Chondrocyte (in vitro differentiated cells): ENCODE data around the gene BAIAP2L2. TPM values are rescaled to one million over a fixed set of nuclear protein-coding genes. Genes with fewer than 3 reads are reported as not detected.

Source experiments
- DNase-seq: peaks from one replicate; pipeline ENCODE4 v3.0.0; 2021; ENCODE audit warnings: mixed read lengths, low spot score
- H3K27ac Mint-ChIP-seq: one replicate; pipeline ENCODE4 v1.8.0; 2021; ENCODE audit warnings: mild to moderate bottlenecking, moderate library complexity, mixed read lengths; ENCODE audit not compliant: unreplicated experiment
- H3K27me3 Mint-ChIP-seq: 2 replicates; pipeline ENCODE4 v1.8.0; 2021; ENCODE audit warnings: low read depth, mixed read lengths
- H3K36me3 Mint-ChIP-seq: 2 replicates; pipeline ENCODE4 v1.8.0; 2021; ENCODE audit warnings: low read depth, mixed read lengths
- H3K4me1 Mint-ChIP-seq: 2 replicates; pipeline ENCODE4 v1.8.0; 2021; ENCODE audit warnings: low read depth, mild to moderate bottlenecking, mixed read lengths
- H3K4me3 Mint-ChIP-seq: one replicate; pipeline ENCODE4 v1.8.0; 2021; ENCODE audit warnings: mild to moderate bottlenecking, moderate library complexity, mixed read lengths; ENCODE audit not compliant: unreplicated experiment
- H3K9me3 Mint-ChIP-seq: 2 replicates; pipeline ENCODE4 v1.8.0; 2021; ENCODE audit warnings: low read depth, mixed read lengths
- CTCF ChIP-seq: fragments of 200-600 bp; sonication (generic); IDR thresholded peaks from 2 replicates; pipeline ENCODE4 v1.5.0; 2021; ENCODE audit warnings: antibody characterized with exemption, mild to moderate bottlenecking, moderate library complexity
- total RNA-seq: library from RNA; stranded (reverse); gene quantifications from 3 replicates; pipeline ENCODE4 v1.2.1, GENCODE V29; 2021

The BAIAP2L2 gene
- total RNA-seq, 1 donor from 2014 or later, result 0.42 TPM

GRCh38 chr22:38074181-38075104 lies 36.0 kb downstream of the BAIAP2L2 start:
- H3K4me3 Mint-ChIP-seq, result no peak overlapping the region
- no peak for DNase-seq
- H3K27ac Mint-ChIP-seq, result no peak overlapping the region

GRCh38 chr22:38073150-38074130 lies 37.0 kb downstream of the BAIAP2L2 start:
- TF ChIP-seq CTCF, result no peak
- H3K27me3 Mint-ChIP-seq, result no peaks in the 10 kb centered on the region
- DNase-seq, result no peak
- H3K27ac Mint-ChIP-seq, result no peak overlapping the region
- H3K4me3 Mint-ChIP-seq, result no peak overlapping the region
- no peaks in the 10 kb centered on the region for H3K9me3 Mint-ChIP-seq
- peaks cover 6% of the 10 kb centered on the region for H3K36me3 Mint-ChIP-seq
- H3K4me1 Mint-ChIP-seq, result peaks cover 21% of the 10 kb centered on the region

More at GRCh38 chr22:38074181-38075104, 36.0 kb downstream of the BAIAP2L2 start:
- peaks cover 14% of the 10 kb centered on the region for H3K4me1 Mint-ChIP-seq
- TF ChIP-seq CTCF, result peak; percentile 42
- H3K9me3 Mint-ChIP-seq, result no peaks in the 10 kb centered on the region
- H3K27me3 Mint-ChIP-seq, result no peaks in the 10 kb centered on the region
- H3K36me3 Mint-ChIP-seq, result peaks cover 6% of the 10 kb centered on the region

- no peak overlapping the region for H3K4me3 Mint-ChIP-seq
- no peaks in the 10 kb centered on the region for H3K9me3 Mint-ChIP-seq
- peaks cover 24% of the 10 kb centered on the region for H3K4me1 Mint-ChIP-seq
- peaks cover 6% of the 10 kb centered on the region for H3K36me3 Mint-ChIP-seq
- no peak for DNase-seq
- H3K27me3 Mint-ChIP-seq, result no peaks in the 10 kb centered on the region
- TF ChIP-seq CTCF, result no peak
- no peak overlapping the region for H3K27ac Mint-ChIP-seq
Observed at GRCh38 chr22:38072322-38073149, 37.9 kb downstream of the BAIAP2L2 start.

- Mint-ChIP-seq H3K4me3 (no peak overlapping the region), H3K36me3 (peaks cover 8% of the 10 kb centered on the region), H3K27me3 (no peaks in the 10 kb centered on the region), H3K9me3 (no peaks in the 10 kb centered on the region), H3K27ac (no peak overlapping the region), H3K4me1 (peaks cover 24% of the 10 kb centered on the region)
- TF ChIP-seq CTCF, result no peak
- no peak for DNase-seq
Observed at GRCh38 chr22:38071421-38072321, 38.8 kb downstream of the BAIAP2L2 start.
